Osteoblast (primary cell): ENCODE measurements around the gene CGB8. TPM values are rescaled to one million over a fixed set of nuclear protein-coding genes. Genes with fewer than 3 reads are reported as not detected.
A peak's percentile ranks its signal among the peaks of the same experiment; 100 is the strongest.
"Not testable (repeated sequence)": the region's sequence is repeated elsewhere in the genome, so short reads cannot be mapped to it uniquely, and the experiment has no call there.

Experiments
- DNase-seq: peaks from one replicate; pipeline ENCODE4 v3.0.0; 2011; ENCODE audit warnings: low spot score, mixed read lengths; ENCODE audit not compliant: insufficient read length; ENCODE audit errors: missing footprints
- H2AFZ ChIP-seq: 2 replicates; pipeline ENCODE4 v1.6.0; 2011; ENCODE audit warnings: mild to moderate bottlenecking, low read length
- H3K27ac ChIP-seq: 2 replicates; pipeline ENCODE4 v1.5.1; 2011; ENCODE audit warnings: mild to moderate bottlenecking, low read depth, low read length, moderate library complexity
- H3K27me3 ChIP-seq: 2 replicates; pipeline ENCODE4 v1.6.0; 2012; ENCODE audit warnings: mild to moderate bottlenecking, control low read depth, inconsistent platforms, low read length, moderate library complexity; ENCODE audit not compliant: insufficient read depth
- H3K36me3 ChIP-seq: 2 replicates; pipeline ENCODE4 v1.5.1; 2011; ENCODE audit warnings: mild to moderate bottlenecking, low read length, control low read depth, moderate library complexity; ENCODE audit not compliant: insufficient read depth
- H3K4me1 ChIP-seq: 2 replicates; pipeline ENCODE4 v1.5.1; 2011; ENCODE audit warnings: mild to moderate bottlenecking, low read length, control low read depth, moderate library complexity; ENCODE audit not compliant: insufficient read depth
- H3K4me2 ChIP-seq: 2 replicates; pipeline ENCODE4 v1.6.0; 2011; ENCODE audit warnings: mild to moderate bottlenecking, low read length; ENCODE audit not compliant: insufficient read depth
- H3K4me3 ChIP-seq: fragments of 200-600 bp; sonication (generic); 3 replicates; pipeline ENCODE4 v1.5.1; 2012; ENCODE audit warnings: mild to moderate bottlenecking, low read length, inconsistent platforms; ENCODE audit not compliant: insufficient read depth
- H3K79me2 ChIP-seq: 2 replicates; pipeline ENCODE4 v1.6.0; 2012; ENCODE audit warnings: mild to moderate bottlenecking, low read length, control low read depth, inconsistent platforms; ENCODE audit not compliant: insufficient read depth
- H3K9me3 ChIP-seq: 2 replicates; pipeline ENCODE4 v1.5.1; 2011; ENCODE audit warnings: low read depth, low read length, control low read depth
- H4K20me1 ChIP-seq: 2 replicates; pipeline ENCODE4 v1.6.0; 2012; ENCODE audit warnings: mild to moderate bottlenecking, low read length, control low read depth; ENCODE audit not compliant: insufficient read depth
- total RNA-seq: library from RNA; depleted of rRNA; stranded (reverse); fragments of >200 nt; gene quantifications from 2 replicates; pipeline ENCODE4 v1.2.3, GENCODE V29; 2012
- TF ChIP-seq, protein P1 (sequence below): IDR thresholded peaks from 2 replicates; pipeline ENCODE4 v1.5.1; 2011; ENCODE audit warnings: mild to moderate bottlenecking, low read depth, low read length, moderate library complexity; ENCODE audit errors: extremely low read depth

Gene CGB8
- total RNA-seq, 1 donor = not detected

DNA sequence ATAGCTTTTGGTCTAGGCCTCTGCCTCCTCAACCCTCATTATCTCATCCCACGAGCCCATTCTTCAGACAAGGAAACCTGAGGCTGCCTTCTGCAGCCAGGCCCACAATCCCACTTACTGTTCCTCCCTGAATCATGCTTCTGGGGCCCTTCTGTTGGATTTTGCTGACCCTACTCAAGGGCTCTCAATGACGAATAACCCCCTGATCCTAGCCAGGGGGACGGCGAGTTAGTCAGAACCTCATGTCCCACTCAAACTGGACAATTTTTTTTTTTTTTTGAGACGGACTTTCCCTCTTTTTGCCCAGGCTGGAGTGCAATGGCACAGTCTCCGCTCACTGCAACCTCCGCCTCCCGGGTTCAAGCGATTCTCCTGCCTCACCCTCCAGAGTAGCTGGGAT, 26.8 kb downstream of the CGB8 start:
- Histone ChIP-seq H3K9me3 (no peaks in the 10 kb centered on the region), H3K4me1 (peaks cover 15% of the 10 kb centered on the region), H3K4me3 (no peak overlapping the region), H3K36me3 (no peaks in the 10 kb centered on the region), H4K20me1 (no peaks in the 10 kb centered on the region), H3K79me2 (no peaks in the 10 kb centered on the region), H3K4me2 (no peak overlapping the region), H3K27me3 (no peaks in the 10 kb centered on the region), H2AFZ (no peak overlapping the region), H3K27ac (no peak overlapping the region)
- DNase-seq = no peak
- TF ChIP-seq, protein P1, sequence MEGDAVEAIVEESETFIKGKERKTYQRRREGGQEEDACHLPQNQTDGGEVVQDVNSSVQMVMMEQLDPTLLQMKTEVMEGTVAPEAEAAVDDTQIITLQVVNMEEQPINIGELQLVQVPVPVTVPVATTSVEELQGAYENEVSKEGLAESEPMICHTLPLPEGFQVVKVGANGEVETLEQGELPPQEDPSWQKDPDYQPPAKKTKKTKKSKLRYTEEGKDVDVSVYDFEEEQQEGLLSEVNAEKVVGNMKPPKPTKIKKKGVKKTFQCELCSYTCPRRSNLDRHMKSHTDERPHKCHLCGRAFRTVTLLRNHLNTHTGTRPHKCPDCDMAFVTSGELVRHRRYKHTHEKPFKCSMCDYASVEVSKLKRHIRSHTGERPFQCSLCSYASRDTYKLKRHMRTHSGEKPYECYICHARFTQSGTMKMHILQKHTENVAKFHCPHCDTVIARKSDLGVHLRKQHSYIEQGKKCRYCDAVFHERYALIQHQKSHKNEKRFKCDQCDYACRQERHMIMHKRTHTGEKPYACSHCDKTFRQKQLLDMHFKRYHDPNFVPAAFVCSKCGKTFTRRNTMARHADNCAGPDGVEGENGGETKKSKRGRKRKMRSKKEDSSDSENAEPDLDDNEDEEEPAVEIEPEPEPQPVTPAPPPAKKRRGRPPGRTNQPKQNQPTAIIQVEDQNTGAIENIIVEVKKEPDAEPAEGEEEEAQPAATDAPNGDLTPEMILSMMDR = no peak

DNA sequence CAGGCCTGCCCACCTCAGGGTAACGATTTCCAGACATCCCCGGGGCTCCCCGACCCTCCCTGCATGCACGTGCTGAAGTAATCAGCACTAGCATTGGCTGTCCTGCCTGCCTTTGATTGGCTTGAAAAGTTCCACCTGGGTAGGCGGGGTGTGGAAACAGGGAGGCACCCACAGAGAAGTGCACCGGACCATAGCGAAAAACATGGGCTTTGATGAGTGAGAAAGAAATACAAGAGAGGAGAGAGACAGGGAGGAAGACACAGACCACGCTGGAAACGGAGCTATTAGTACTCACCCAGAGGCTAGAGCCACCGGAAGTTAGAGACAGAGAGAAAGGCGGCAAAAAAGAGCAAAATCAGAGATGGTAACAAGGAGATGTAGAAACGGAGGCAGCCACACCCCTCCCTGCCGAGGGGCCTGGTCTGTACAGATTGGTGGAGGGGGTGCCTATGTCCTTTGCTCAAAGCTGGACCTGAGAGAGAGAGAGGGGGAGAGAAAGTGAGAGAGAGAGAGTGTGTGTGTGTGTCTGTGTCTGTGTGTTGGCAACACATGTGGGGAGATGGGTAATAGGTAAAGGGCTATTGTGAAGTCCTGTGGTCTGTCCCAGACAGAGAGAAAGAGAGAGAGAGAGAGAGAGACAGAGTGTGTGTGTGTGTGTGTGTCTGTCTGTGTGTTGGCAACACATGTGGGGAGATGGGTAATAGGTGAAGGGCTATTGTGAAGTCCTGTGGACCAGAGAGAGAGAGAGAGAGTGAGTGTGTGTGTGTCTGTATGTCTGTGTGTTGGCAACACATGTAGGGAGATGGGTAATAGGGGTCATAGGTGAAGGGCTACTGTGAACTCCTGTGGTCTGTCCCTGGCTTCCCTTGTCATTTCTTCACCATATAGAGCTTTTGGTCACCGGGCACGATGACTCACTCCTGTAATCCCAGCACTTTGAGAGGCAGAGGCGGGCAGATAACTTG, 27.7 kb downstream of the CGB8 start:
- no peaks in the 10 kb centered on the region for H3K36me3 ChIP-seq
- peaks cover 15% of the 10 kb centered on the region for H3K4me1 ChIP-seq
- no peak overlapping the region for H2AFZ ChIP-seq
- H3K79me2 ChIP-seq = no peaks in the 10 kb centered on the region
- H3K27me3 ChIP-seq = no peaks in the 10 kb centered on the region
- TF ChIP-seq, protein P1 = no peak
- no peak overlapping the region for H3K4me2 ChIP-seq
- H4K20me1 ChIP-seq = no peaks in the 10 kb centered on the region
- H3K9me3 ChIP-seq = no peaks in the 10 kb centered on the region
- no peak overlapping the region for H3K4me3 ChIP-seq
- no peak overlapping the region for H3K27ac ChIP-seq
- DNase-seq = peak; percentile 85

DNA sequence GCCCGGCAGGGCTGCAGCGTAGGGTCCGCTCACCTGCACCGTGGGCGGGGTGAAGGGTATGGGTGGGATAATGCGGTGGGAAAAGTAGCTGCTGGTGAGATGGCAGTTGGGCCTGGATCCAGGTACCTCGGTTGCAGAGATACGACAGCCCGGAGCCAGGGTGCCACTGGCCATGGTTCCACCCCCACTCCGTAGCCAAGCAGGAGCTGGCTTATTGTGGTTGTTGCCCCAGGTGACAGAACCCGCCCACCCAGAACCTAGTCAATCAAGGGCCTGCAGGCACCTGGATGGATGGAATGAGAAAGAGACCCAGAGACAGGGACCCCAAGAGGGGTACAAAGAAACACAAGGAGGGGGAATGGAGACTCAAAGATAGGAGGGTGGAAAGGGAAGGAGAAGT, 28.6 kb downstream of the CGB8 start:
- Histone ChIP-seq H2AFZ (no peak overlapping the region), H3K27me3 (no peaks in the 10 kb centered on the region), H3K4me3 (no peak overlapping the region), H3K4me1 (peaks cover 15% of the 10 kb centered on the region), H3K27ac (no peak overlapping the region), H3K36me3 (peaks cover 7% of the 10 kb centered on the region), H3K79me2 (no peaks in the 10 kb centered on the region), H4K20me1 (no peaks in the 10 kb centered on the region), H3K4me2 (no peak overlapping the region), H3K9me3 (no peaks in the 10 kb centered on the region)
- no peak for DNase-seq
- TF ChIP-seq, protein P1 = no peak

DNA sequence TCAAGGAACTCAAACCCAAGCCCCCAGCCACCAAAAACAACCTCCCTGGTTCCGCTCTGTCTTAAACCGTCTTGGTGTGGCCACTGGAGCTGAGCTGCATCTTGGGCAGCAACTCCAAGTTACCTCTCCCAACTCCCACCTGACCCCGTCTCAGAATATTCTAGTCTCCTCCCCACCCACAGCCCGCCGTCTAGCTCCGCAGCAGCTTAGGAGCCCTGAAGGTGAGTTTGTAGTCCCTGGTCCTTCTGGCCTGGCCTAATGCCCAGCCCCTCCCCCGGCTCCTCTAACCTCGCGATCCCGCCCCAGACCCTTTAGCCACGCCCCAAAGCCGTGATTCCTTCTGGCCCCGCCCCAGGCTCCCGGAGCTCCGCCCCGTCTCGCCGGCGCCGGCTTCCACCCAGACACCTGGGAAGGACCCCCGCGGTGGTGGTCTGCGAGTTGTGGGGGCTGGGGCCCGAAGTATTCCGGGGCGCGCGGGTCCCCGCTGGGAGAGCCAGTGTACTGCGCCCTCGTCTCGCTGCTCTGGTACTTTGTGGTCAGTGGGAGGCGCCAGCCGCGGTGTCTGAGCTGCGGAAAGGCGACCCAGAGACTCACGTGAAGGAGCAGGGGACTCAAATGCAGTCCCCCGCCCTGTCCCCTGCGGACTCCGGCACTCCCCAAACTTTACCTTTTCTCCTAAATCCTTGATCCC, 29.5 kb downstream of the CGB8 start:
- TF ChIP-seq, protein P1 = peak; percentile 13
- no peaks in the 10 kb centered on the region for H3K27me3 ChIP-seq
- H3K4me2 ChIP-seq = peak overlapping the region; percentile 77
- no peak overlapping the region for H3K27ac ChIP-seq
- no peaks in the 10 kb centered on the region for H3K9me3 ChIP-seq
- H3K4me1 ChIP-seq = peaks cover 15% of the 10 kb centered on the region
- DNase-seq = peak; percentile 94
- H4K20me1 ChIP-seq = no peaks in the 10 kb centered on the region
- peak overlapping the region; percentile 72 for H2AFZ ChIP-seq
- no peaks in the 10 kb centered on the region for H3K79me2 ChIP-seq
- peak overlapping the region; percentile 70 for H3K4me3 ChIP-seq
- H3K36me3 ChIP-seq = peaks cover 13% of the 10 kb centered on the region

DNA sequence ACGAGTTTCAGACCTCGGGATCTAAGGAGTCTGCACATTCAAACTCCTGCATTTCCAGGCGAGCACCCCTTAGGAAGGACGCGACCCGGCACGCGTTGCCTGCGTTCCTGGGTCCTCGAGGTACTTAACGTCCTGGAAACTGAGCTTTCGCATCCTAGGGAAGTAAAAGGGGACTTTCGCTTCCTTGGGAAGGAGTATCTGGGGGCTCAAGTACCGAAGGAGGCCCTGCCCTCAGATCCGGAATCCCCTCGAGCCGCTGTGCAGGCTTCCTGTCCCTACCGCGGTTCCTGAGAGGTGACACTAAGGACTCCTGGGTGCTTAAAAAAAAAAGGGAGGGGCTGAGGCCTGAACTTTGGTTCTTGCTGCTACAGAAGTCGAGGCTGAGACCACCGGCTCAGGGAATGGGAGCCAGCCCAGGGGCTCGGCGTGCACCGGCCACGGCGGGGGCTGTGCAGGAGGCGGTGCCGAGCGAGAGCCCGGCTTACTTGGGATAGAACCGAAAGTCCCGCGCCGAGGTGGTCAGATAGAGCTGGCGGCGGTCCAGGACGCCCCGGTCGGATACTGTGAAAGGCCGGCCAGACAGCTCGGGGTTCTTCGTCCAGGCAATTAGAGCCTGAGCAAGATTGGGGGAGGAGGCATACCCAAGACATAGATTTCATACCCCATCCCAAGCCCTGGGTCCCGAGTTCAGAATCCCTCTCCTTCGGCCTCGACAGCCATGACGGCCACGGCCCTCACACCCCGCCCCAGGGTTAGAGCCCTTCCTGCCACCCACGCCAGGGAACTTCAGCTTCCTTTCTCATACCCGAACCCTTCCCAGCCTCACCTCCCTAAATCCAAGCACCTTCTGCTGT, 30.3 kb downstream of the CGB8 start:
- Histone ChIP-seq H3K4me1 (peaks cover 15% of the 10 kb centered on the region), H3K4me2 (peak overlapping the region; percentile 77), H2AFZ (peak overlapping the region; percentile 72), H3K36me3 (peaks cover 13% of the 10 kb centered on the region), H3K4me3 (peak overlapping the region; percentile 70)
- not testable (repeated sequence) for H3K9me3 ChIP-seq, H3K79me2 ChIP-seq, H3K27ac ChIP-seq, H4K20me1 ChIP-seq, H3K27me3 ChIP-seq
- peak; percentile 72 for DNase-seq
